Stimulated activated CD8-positive, alpha-beta memory T cell treated with anti-CD3 and anti-CD28 coated beads, Interleukin-15, amount 100 ng/mL, for 48 hours (primary cell): ENCODE measurements around the gene ZNF486.
"Not testable (repeated sequence)": the region's sequence is repeated elsewhere in the genome, so short reads cannot be mapped to it uniquely, and the experiment has no call there.

Experiments
- DNase-seq, 2 donors: peaks; one replicate each; pipeline ENCODE4 v3.0.0-alpha.2; 2020; ENCODE audit warnings: low read depth in 2 of 2

The ZNF486 gene

DNA sequence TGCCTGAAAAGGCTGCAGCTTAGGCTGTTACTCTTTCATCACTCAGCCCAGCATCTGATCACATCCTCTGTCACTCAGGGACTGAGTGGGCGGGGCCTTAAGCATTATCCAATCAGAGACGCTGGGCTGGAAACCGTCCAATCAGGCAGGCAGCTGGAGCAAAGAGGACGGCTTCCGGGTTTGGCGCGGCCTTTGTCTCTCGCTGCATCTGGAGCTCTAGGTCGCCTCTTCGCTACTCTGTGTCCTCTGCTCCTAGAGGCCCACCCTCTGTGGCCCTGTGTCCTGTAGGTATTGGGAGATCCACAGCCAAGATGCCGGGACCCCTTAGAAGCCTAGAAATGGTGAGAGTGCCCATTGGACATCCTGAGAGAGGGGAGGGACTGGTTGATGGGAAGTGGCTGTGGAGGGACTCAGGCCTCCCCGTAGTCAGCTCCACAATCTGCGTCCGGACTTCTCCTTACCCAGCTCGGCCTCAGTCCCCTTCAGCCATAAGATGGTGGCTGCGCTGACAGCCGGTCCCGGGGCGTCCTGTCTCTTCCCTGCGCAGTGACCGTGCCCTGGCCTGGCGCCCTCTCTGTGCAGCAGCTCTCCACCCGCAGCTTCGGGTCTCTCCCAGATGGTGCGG is at the start of gene ZNF486:
Gene ZNF486, plus strand, starts transcription at position 195 of the 625 bp plus-strand sequence. Its CDS starts 117 bp downstream, at position 312.
- DNase-seq: peak; percentile 80 to 88

DNA sequence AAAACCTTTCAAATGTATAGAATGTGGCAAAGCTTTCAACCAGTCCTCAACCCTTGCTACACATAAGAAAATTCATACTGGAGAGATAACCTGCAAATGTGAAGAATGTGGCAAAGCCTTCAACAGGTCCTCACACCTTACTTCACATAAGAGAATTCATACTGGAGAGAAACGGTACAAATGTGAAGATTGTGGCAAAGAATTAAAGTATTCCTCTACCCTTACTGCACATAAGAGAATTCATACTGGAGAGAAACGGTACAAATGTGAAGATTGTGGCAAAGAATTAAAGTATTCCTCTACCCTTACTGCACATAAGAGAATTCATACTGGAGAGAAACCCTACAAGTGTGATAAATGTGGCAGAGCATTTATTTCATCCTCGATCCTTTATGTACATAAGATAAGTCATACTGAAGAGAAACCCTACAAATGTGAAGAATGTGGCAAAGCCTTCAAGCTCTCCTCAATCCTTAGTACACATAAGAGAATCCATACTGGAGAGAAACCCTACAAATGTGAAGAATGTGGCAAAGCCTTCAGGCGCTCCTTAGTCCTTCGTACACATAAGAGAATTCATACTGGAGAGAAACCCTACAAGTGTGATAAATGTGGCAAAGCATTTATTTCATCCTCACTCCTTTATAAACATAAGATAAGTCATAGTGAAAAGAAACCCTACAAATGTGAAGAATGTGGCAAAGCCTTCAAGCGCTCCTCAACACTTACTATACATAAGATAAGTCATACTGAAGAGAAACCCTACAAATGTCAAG is 48.8 kb upstream of the ZNF486 start:
- not testable (repeated sequence) for DNase-seq

DNA sequence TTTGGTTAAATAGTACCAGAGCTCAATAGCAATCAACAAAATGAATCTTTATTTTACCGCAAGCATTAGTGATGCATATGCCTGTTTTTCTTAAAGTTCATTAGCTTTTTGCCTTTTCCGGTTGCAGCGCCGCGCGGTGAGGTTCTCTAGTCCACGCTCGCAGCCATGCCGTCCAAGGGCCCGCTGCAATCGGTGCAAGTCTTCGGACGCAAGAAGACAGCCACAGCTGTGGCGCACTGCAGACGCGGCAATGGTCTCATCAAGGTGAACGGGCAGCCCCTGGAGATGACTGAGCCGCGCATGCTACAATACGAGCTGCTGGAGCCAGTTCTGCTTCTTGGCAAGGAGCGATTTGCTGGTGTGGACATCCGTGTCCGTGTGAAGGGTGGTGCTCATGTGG is 42.1 kb upstream of the ZNF486 start:
- DNase-seq: no peak

DNA sequence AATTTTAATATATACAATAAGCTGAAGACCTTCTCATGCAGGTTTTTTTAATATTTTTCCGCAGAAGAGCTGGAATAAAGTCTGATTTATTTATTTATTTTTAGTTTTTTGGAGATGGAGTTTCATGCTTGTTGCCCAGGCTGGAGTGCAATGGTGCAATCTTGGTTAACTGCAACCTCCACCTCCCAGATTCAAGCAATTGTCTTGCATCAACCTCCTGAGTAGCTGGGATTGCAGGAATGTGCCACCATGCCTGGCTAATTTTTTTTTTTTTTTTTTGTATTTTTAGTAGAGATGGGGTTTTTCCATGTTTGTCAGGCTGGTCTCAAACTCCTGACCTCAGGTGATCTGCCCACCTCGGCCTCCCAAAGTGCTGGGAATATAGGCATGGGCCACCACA is 34.1 kb upstream of the ZNF486 start:
- DNase-seq: not testable (repeated sequence)

DNA sequence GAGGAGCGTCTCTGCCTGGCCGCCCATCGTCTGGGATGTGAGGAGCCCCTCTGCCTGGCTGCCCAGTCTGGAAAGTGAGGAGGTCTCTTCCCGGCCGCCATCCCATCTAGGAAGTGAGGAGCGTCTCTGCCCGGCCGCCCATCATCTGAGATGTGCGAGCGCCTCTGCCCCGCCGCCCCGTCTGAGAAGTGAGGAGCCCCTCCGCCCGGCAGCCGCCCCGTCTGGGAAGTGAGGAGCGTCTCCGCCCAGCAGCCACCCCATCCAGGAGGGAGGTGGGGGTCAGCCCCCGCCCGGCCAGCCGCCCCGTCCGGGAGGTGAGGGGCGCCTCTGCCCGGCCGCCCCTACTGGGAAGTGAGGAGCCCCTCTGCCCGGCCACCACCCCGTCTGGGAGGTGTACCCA is 29.3 kb upstream of the ZNF486 start:
- DNase-seq: not testable (repeated sequence)

DNA sequence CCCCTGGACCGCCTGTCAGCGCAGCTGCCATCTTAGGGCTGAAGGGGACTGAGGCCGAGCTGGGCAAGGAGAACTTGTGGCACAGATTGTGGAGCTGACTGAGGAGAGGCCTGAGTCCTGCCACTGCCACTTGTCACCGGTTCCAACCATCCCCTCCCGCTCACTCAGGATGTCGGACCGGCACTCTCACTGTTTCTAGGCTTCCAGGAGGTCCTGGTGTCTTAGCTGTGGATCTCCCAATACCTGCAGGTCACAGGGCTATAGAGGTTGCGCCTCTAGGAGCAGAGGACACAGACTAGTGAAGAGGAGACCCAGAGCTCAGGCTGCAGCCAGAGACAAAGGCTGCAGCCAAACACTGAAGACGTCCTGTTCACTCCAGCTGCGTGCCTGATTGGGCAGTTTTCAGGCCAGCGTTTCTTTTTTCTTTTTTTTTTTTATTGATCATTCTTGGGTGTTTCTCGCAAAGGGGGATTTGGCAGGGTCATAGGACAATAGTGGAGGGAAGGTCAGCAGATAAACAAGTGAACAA is 15.3 kb upstream of the ZNF486 start:
- no peak for DNase-seq

DNA sequence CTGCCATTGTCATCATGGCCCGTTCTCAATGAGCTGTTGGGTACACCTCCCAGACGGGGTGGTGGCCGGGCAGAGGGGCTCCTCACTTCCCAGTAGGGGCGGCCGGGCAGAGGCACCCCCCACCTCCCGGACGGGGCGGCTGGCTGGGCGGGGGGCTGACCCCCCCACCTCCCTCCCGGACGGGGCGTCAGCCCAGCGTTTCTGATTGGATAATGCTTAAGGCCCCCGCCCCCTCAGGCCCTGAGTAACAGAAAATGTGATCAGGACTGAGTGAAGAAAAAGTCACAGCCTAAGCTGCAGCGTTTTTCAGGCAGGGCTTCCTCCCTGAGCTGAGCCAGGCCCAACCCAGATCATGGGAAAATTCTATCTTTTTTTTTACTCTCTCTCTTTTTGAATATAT is 14.5 kb upstream of the ZNF486 start:
- not testable (repeated sequence) for DNase-seq

DNA sequence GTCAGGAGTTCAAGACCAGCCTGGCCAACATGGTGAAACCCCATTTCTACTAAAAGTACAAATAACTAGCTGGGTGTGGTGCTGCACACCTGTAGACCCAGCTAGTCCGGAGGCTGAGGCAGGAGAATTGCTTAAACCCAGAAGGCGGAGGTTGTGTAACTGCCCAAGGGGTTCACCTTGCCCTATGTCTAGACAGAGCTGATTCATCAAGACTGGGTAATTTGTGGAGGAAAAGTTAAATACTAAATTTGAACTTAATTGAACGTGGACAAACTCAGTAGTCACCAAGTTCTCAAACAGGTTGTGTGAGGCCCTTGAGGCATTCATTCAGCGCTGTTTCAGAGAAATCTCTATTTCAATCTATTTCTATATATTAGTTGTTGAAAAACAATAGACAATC is 13.7 kb upstream of the ZNF486 start:
- DNase-seq: no peak

DNA sequence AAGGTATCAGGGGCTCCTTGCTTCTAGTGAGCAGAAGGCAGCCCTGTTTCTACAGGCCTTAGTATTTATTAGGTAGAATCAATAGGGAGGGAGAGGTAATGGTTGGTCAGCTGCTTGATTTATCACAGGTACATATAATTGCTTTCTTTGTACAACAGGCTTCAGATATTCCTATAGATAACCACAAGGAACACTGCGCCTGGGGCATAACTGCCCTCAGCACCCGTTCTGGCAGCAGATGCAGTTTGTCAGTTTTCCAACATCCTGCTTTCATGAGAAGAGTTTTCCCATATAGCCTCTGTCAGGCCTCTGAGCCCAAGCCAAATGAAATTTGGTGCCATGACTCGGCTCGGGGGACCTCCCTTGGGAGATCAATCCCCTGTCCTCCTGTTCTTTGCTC is 12.4 kb upstream of the ZNF486 start:
- no peak for DNase-seq

DNA sequence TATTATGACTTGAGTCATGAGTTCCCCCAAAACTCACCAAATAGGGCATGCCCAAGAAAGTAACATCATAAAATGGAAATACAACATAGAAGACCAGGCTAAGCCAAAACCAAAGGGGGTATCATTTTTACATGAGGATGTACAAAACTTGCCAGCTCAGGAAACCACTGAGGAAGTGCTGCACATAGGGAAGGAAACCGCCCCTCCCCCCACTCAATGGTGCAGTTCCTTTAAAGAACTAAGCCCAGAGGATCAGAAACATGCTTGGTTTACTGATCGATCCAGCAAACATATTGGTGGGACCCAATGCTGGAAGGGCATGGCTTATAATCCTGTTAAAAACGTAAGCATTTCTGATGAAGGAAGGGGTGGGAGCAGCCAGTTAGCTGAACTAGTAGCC is 4.2 kb upstream of the ZNF486 start:
- no peak for DNase-seq

DNA sequence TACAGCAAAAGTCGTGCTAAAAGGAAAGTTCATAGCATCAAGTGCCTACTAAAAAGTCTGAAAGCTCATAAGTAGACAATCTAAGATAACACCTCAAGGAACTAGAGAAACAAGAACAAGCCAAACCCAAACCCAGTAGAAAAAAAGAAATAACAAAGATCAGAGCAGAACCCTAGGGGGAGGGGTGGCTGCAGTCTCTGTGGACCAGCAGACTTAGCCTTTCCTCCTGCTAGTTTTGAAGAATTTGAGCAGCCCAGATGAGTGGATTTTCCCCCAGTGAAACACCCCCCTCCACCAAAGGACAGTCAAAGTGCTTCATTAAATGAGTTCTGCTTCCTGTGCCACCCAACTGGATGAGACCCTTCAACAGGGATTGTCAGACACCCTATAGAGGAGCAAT is 2.6 kb upstream of the ZNF486 start:
- DNase-seq: no peak

DNA sequence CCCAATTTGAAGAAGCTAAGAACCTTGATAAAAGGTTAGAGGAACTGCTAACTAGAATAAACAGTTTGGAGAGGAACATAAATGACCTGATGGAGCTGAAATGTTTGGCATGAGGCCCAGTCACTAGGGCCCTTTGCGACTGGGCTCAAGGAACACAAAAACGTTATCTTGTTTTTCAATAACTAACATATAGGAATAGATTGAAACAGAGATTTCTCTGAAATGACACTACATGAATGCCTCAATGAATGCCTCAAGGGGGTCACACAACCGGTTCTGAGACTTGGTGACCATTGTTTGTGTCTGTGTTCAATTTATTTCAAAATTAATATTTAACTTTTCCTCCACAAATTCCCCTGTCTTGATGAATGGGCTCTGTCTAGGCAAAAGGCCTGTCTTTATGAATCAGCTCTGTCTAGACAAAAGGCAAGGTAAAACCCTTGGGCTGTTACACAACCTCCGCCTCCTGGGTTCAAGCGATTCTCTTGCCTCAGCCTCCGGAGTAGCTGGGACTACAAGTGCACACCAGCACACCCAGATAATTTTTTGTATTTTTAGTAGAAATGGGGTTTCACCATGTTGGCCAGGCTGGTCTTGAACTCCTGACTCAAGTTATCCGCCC is 932 bp upstream of the ZNF486 start:
- DNase-seq: no peak

DNA sequence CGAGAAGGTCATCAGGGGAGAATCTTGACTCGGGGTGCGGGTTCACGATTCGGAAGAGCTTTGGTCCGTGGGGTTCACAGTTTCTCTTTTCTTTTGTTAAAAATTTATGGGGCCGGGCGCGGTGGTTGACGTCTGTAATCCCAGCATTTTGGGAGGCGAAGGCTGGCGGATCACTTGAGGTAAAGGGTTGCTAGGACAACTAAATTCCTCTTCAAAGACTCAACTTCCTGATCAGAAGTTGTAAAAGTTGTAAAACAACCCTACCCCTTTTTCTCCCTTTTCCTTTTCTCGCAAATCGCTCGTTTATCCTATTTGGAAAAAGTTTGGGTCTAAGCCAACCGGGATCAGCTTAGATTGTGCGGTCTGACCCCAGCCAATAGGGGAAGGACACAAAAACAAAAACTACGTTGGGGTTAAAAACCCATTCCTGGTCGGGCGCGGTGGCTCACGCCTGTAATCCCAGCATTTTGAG is 673 bp downstream of the ZNF486 start:
- no peak for DNase-seq

DNA sequence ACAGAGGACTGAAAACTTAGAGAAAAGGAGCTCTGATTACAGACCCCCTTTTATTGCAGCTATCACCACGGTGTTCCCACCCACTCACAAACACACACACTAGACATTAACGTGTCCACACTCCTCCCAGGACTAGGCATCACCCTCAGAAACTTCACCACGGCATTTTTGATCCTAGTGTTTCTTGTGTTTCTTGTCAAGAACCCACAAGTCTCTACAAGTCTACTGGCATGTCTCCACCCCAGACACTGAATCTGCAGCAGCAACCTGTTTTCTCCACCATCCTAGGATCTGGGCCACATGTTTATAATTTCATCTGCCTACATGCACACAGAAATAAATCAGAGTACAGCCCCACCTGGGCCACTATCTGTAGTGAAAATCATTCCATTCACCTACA is 4.3 kb downstream of the ZNF486 start:
- no peak for DNase-seq

DNA sequence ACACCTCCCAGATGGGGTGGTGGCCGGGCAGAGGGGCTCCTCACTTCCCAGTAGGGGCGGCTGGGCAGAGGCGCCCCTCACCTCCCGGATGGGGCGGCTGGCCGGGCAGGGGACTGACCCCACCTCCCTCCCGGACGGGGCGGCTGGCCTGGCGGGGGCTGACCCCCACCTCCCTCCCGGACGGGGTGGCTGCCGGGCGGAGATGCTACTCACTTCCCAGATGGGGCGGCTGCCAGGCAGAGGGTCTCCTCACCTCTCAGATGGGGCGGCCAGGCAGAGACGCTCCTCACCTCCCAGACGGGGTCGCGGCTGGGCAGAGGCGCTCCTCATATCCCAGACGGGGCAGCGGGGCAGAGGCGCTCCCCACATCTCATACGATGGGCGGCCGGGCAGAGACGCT is 8.8 kb downstream of the ZNF486 start:
- DNase-seq: not testable (repeated sequence)

DNA sequence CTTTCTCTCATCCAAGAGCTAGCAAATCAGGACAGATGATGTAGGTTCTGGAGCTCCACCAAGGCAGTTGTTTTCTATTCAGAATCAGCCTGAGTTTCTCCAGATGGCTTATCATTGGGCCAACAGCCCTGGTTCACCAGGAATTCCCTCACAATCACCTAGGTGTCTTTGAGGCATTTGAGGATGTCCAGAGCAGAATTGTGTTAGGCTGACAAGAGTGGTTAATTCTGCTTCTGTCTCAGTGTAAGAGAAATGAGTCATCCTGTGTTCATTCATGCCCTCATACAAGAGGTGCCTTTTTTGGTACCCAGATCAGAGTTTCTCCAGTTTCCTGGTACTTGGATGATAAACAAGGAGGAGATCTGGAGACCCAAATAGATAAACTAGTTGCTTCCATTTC is 12.9 kb downstream of the ZNF486 start:
- not testable (repeated sequence) for DNase-seq

DNA sequence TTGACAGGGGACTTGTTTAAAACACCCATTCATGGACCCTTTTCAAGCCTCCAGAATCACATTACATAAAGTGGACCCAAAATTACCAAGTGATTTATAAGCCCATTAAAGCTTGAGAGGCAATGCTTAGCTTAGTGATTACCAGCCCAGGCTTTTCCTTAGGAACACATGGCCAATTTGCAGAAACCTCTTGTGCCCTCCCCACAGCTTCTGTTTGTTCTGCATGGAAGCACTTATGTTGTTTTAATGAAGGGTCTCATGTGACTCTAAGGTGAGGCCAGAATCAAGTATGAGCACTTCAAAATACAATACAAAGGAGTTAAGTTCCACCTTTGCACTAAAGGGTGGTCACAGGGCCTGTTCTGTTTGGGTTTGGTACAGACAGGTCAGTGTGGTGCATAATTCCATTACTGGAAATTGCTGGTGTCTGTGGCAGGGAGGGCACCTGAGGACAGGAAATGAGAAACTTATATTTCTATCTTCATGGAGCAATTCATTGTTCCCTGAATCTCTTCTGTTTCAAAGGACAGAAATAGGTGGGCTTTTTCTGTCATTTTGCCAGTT is 15.3 kb downstream of the ZNF486 start:
- no peak for DNase-seq

DNA sequence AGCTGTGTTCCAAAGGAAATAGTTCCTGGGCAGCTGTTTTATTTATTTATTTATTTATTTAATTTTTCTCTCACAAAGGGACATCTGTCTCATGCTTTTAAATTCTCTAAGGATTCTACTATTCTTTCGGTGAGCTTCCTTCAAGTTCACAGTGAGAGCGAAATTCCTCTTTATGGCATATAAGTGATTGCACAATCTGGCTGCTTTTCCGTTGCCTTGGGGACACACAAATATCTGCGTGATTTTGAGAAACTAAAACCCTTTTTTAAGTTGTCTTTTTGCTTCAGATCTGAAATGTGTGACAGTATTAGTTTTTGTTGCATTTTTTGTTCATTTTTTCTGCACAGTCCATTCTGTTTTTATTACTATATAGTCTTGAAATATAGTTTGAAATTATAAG is 19.2 kb downstream of the ZNF486 start:
- no peak for DNase-seq

DNA sequence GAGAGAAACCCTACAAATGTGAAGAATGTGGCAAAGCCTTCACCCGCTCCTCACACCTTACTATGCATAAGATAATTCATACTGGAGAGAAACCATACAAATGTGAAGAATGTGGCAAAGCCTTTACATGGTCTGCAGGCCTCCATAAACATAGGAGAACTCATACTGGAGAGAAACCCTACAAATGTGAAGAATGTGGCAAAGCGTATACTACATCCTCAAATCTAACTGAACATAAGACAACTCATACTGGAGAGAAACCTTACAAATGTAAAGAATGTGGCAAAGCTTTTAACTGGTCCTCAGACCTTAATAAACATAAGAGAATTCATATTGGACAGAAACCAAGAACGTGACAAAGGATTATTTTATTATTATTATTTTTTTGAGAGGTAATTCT is 30.7 kb downstream of the ZNF486 start:
- no peak for DNase-seq

DNA sequence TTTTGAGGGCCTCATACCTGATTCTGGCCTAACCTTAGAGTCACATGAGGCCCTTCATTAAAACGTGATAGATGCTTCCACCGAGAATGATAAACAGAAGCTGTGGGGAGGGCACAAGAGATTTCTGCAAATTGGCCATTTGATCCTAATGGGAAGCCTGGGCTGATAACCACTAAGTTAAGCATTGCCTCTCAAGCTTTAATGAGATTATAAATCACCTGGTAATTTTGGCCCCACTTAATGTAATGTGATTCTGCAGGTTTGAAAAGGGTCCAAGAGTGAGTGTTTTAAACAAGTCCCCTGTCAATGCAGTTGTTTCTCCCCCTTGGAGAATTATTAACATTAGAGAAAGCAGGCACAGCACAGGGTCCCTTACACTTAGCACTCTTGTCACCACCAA is 42.0 kb downstream of the ZNF486 start:
- no peak for DNase-seq

DNA sequence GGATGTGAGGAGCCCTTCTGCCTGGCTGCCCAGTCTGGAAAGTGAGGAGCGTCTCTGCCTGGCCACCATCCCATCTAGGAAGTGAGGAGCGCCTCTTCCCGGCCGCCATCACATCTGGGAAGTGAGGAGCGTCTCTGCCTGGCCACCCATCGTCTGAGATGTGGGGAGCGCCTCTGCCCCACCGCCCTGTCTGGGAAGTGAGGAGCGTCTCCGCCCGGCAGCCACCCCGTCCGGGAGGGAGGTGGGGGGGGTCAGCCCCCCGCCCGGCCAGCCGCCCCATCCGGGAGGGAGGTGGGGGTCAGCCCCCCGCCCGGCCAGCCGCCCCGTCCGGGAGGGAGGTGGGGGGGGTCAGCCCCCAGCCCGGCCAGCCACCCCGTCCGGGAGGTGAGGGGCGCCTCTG is 47.4 kb downstream of the ZNF486 start:
- not testable (repeated sequence) for DNase-seq

DNA sequence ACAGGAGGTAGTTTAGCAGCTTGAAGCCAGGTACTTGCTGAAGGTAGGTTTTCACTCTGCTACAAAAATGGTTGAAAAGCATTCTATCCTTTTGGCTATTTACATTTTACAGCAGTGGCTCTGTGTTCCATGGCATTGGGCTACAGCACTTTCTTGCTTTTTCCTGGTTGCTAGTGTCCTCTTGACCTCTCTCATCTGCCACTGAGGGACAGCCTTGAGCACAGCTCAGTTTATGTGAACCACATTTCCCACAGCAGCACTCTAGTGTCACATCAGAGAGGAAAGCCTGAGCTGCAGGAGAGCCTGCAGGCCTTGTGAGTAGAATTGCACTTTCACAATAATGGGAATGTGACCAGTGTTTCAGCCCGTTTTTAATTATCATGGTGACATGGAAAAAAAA is 54.6 kb downstream of the ZNF486 start:
- not testable (repeated sequence) for DNase-seq
